Panc1 (cell line): ENCODE measurements around the gene HNRNPC. TPM values are rescaled to one million over a fixed set of nuclear protein-coding genes. Genes with fewer than 3 reads are reported as not detected.
"Not testable (repeated sequence)": the region's sequence is repeated elsewhere in the genome, so short reads cannot be mapped to it uniquely, and the experiment has no call there.

Experiments
- ATAC-seq: fragments of 200-7000 bp; cut with Tn5 transposase; 2 replicates; pipeline ENCODE4 v1.9.1; 2020; ENCODE audit warnings: mild to moderate bottlenecking, moderate library complexity
- BruUV-seq: library from RNA; stranded (reverse); fragments of 400-500 nt; replicated peaks from 2 replicates; lab custom pipeline; 2021; lab: Mats Ljungman, UMichigan
- CTCF ChIA-PET: fragments of 300-600 bp; sonication (Branson Sonifier 250); formaldehyde crosslinking; loops from one replicate; lab custom pipeline; 2022; ENCODE audit warnings: antibody characterized with exemption; lab: Charles Lee
- POLR2A ChIA-PET: fragments of 300-600 bp; sonication (Branson Sonifier 250); formaldehyde crosslinking; loops from one replicate; lab custom pipeline; 2022; ENCODE audit warnings: antibody characterized with exemption; lab: Charles Lee
- DNase-seq: peaks from one replicate; pipeline ENCODE4 v3.0.0-alpha.2; 2010; ENCODE audit warnings: low read depth, low spot score
- H3K27ac ChIP-seq: 2 replicates; pipeline ENCODE4 v1.5.1; 2011; ENCODE audit warnings: mild to moderate bottlenecking, low read length, inconsistent platforms
- H3K27me3 ChIP-seq: fragments of 200-500 bp; sonication (Bioruptor generic); 2 replicates; pipeline ENCODE4 v1.6.0; 2014; ENCODE audit warnings: low read length, inconsistent platforms; ENCODE audit not compliant: control insufficient read depth, insufficient read depth
- H3K36me3 ChIP-seq: fragments of 200-500 bp; sonication (Bioruptor generic); 2 replicates; pipeline ENCODE4 v1.5.1; 2014; ENCODE audit warnings: inconsistent platforms, mild to moderate bottlenecking, low read length, moderate library complexity; ENCODE audit not compliant: control insufficient read depth, insufficient read depth
- H3K4me1 ChIP-seq: 2 replicates; pipeline ENCODE4 v1.5.1; 2011; ENCODE audit warnings: inconsistent platforms, mild to moderate bottlenecking, low read length, moderate library complexity; ENCODE audit not compliant: control insufficient read depth, insufficient read depth
- H3K4me3 ChIP-seq, 2 experiments: 2 replicates each; pipeline ENCODE4 v1.5.1; 2011 to 2012; ENCODE audit warnings: low read depth in 2 of 2, low read length in 2 of 2, mild to moderate bottlenecking in 2 of 2, inconsistent platforms in 1 of 2, moderate library complexity in 1 of 2
- H3K9me3 ChIP-seq: fragments of 200-500 bp; sonication (Bioruptor generic); 2 replicates; pipeline ENCODE4 v1.5.1; 2014; ENCODE audit warnings: low read depth, mild to moderate bottlenecking, inconsistent platforms, low read length, moderate library complexity; ENCODE audit not compliant: control insufficient read depth, insufficient read depth
- POLR2AphosphoS5 ChIP-seq: IDR thresholded peaks from 2 replicates; pipeline ENCODE4 v1.6.1; 2012; ENCODE audit warnings: mild to moderate bottlenecking, low read depth, low read length, moderate library complexity
- REST ChIP-seq, 2 experiments: IDR thresholded peaks; 2 replicates each; pipeline ENCODE4 v1.6.1; 2011 to 2012; ENCODE audit warnings: low read depth in 2 of 2, control low read depth in 1 of 2, low read length in 1 of 2, mild to moderate bottlenecking in 1 of 2, moderate library complexity in 1 of 2; ENCODE audit not compliant: insufficient read depth in 1 of 2
- SIN3A ChIP-seq: IDR thresholded peaks from 2 replicates; pipeline ENCODE4 v1.6.1; 2012; ENCODE audit warnings: low read depth, mild to moderate bottlenecking, low read length, moderate library complexity, borderline replicate concordance; ENCODE audit not compliant: insufficient read depth
- TCF7L2 ChIP-seq: IDR thresholded peaks from 2 replicates; pipeline ENCODE4 v1.6.1; 2011; ENCODE audit warnings: mild to moderate bottlenecking, low read depth, low read length, inconsistent platforms
- in situ Hi-C: cut with HindIII; loops from 2 replicates; pipeline ENCODE4 v1.10.0; 2016; ENCODE audit warnings: low sequenced_read_pairs, low pct_unique_long_range_greater_than_20kb
- intact Hi-C: fragments of 100-400 bp; cut with micrococcal nuclease; formaldehyde crosslinking; loops from one replicate; pipeline ENCODE4 v1.10.0; 2022; ENCODE audit not compliant: unreplicated experiment
- total RNA-seq: library from RNA; stranded (reverse); gene quantifications from one replicate; pipeline ENCODE4 v1.2.1, GENCODE V29; 2021; ENCODE audit not compliant: unreplicated experiment
- TF ChIP-seq, protein P1 (sequence below): fragments of 450-650 bp; IDR thresholded peaks from 2 replicates; pipeline ENCODE4 v1.5.1; 2017; ENCODE audit warnings: mild to moderate bottlenecking

HNRNPC gene
- total RNA-seq, 1 experiment from 2014 or later = 537 TPM

GRCh38 chr14:21165002-21165605, 104.1 kb downstream of the HNRNPC start:
- not testable (repeated sequence) for DNase-seq

GRCh38 chr14:21163871-21164291, 105.4 kb downstream of the HNRNPC start:
- ChIA-PET CTCF (no interaction called here), POLR2A (no interaction called here)
- no peak for ATAC-seq
- intact Hi-C loops (no loop called here), in situ Hi-C loops (no loop called here)
- BruUV-seq = no TSS peak
- Histone ChIP-seq H3K9me3 (no peaks in the 10 kb centered on the region), H3K36me3 (no peaks in the 10 kb centered on the region), H3K27me3 (peaks cover 2% of the 10 kb centered on the region), H3K27ac (no peak overlapping the region), H3K4me1 (no peaks in the 10 kb centered on the region), H3K4me3 (no peak overlapping the region)
- TF ChIP-seq, protein P1, sequence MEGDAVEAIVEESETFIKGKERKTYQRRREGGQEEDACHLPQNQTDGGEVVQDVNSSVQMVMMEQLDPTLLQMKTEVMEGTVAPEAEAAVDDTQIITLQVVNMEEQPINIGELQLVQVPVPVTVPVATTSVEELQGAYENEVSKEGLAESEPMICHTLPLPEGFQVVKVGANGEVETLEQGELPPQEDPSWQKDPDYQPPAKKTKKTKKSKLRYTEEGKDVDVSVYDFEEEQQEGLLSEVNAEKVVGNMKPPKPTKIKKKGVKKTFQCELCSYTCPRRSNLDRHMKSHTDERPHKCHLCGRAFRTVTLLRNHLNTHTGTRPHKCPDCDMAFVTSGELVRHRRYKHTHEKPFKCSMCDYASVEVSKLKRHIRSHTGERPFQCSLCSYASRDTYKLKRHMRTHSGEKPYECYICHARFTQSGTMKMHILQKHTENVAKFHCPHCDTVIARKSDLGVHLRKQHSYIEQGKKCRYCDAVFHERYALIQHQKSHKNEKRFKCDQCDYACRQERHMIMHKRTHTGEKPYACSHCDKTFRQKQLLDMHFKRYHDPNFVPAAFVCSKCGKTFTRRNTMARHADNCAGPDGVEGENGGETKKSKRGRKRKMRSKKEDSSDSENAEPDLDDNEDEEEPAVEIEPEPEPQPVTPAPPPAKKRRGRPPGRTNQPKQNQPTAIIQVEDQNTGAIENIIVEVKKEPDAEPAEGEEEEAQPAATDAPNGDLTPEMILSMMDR = no peak
- TF ChIP-seq REST (IDR thresholded peaks at IDR 0.05; ENCODE audit: insufficient read depth in 1 of 2, low read depth in 2 of 2, low read length in 1 of 2) = no peak
- no peak for TF ChIP-seq POLR2AphosphoS5
- TF ChIP-seq TCF7L2 = no peak
- TF ChIP-seq SIN3A = no peak
- DNase-seq = no peak

More at GRCh38 chr14:21165002-21165605, 104.1 kb downstream of the HNRNPC start:
- POLR2A ChIA-PET, BruUV-seq, H3K27me3 ChIP-seq, H3K9me3 ChIP-seq, H3K36me3 ChIP-seq, in situ Hi-C loops, CTCF ChIA-PET, ATAC-seq, H3K4me1 ChIP-seq, H3K27ac ChIP-seq, intact Hi-C loops, H3K4me3 ChIP-seq: not testable (repeated sequence)

DNA sequence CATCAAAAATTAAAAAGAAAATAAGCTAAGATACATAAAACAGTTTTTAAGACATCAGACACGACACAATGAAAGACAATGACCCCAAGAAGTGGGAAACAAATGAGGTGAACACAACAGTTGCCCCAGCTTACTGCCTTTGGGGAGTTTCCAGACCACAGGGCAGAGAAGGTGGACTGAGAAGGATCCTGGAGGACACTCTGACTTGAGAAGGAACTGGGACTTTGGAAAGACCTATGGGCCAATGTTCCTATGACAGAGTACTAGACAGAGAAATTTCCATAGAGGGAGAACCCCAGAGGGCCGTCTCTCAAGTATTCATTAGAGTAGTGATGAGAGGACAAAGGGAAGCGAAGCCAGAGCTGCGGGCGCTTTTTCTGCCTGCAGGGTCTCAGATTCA, 107.2 kb downstream of the HNRNPC start:
- ATAC-seq = no peak
- no peaks in the 10 kb centered on the region for H3K9me3 ChIP-seq

More for the DNA sequence above, 107.2 kb downstream of the HNRNPC start:
- TF ChIP-seq SIN3A (no peak), POLR2AphosphoS5 (no peak), TCF7L2 (no peak), REST (IDR thresholded peaks at IDR 0.05; ENCODE audit: insufficient read depth in 1 of 2, low read depth in 2 of 2, low read length in 1 of 2) (no peak)
- TF ChIP-seq, protein P1 = no peak
- Histone ChIP-seq H3K4me3 (no peak overlapping the region), H3K4me1 (no peaks in the 10 kb centered on the region), H3K27me3 (peaks cover 2% of the 10 kb centered on the region), H3K36me3 (no peaks in the 10 kb centered on the region), H3K27ac (no peak overlapping the region)
- BruUV-seq = no TSS peak
- POLR2A ChIA-PET = no interaction called here
- in situ Hi-C loops (no loop called here), intact Hi-C loops (no loop called here)
- CTCF ChIA-PET = no interaction called here
- DNase-seq = no peak
